H1 (cell line): Measurements from ENCODE around the gene CCDC7. TPM values are rescaled to one million over a fixed set of nuclear protein-coding genes. Genes with fewer than 3 reads are reported as not detected.

Source experiments
- GTF2F1 ChIP-seq: IDR thresholded peaks from 2 replicates; pipeline ENCODE4 v1.6.1; 2012; ENCODE audit warnings: low read depth, low read length, improper control_type of control experiment, borderline replicate concordance
- HDAC6 ChIP-seq: IDR thresholded peaks from one replicate; pipeline ENCODE4 v1.7.1; 2012; ENCODE audit warnings: low read depth, mild to moderate bottlenecking, inconsistent platforms, low read length, moderate library complexity
- NRF1 ChIP-seq: IDR thresholded peaks from 2 replicates; pipeline ENCODE4 v1.6.1; 2011; ENCODE audit warnings: mild to moderate bottlenecking, low read depth, low read length, improper control_type of control experiment
- POLR2A ChIP-seq, 2 experiments: IDR thresholded peaks; 1 replicate in 1 of 2; 2 replicates in 1 of 2; pipeline ENCODE4 v1.6.1; 2011; ENCODE audit warnings: low read depth in 2 of 2, low read length in 2 of 2, mild to moderate bottlenecking in 2 of 2; ENCODE audit errors: control extremely low read depth in 1 of 2
- RNF2 ChIP-seq: fragments of 200-900, 300-1000 bp; sonication (generic); IDR thresholded peaks from 2 replicates; pipeline ENCODE4 v1.7.1; 2016; ENCODE audit warnings: borderline replicate concordance, low read depth, mild to moderate bottlenecking, antibody characterized with exemption, low read length; ENCODE audit not compliant: poor library complexity, severe bottlenecking; ENCODE audit errors: missing control alignments
- TCF12 ChIP-seq: IDR thresholded peaks from 2 replicates; pipeline ENCODE4 v1.6.1; 2011; ENCODE audit warnings: low read depth, mild to moderate bottlenecking, low read length
- TEAD4 ChIP-seq: IDR thresholded peaks from 2 replicates; pipeline ENCODE4 v1.6.1; 2012; ENCODE audit warnings: low read depth, low read length, inconsistent platforms, mixed read lengths
- polyA plus RNA-seq, 7 experiments: library from polyadenylated mRNA; depleted of rRNA in 3 of 7; stranded (reverse) in 5 of 7; unstranded in 2 of 7; fragments of >200 nt in 5 of 7; fragments of 200-250 nt in 2 of 7; gene quantifications; 1 replicate in 5 of 7; 2 replicates in 1 of 7; 4 replicates in 1 of 7; pipeline versions ENCODE4 v1.2.1 to v1.2.3, GENCODE V29; 2011 to 2013; ENCODE audit warnings: missing spikeins in 2 of 7, mixed read lengths in 2 of 7
- total RNA-seq: library from RNA; stranded (reverse); fragmentation: NEBNext Ultra II Directional; extraction: Animal tissue kit (Norgen Biotek cat#: 25700); gene quantifications from 2 replicates; pipeline ENCODE4 v1.2.1, GENCODE V29; 2021
- TF ChIP-seq, protein P1 (sequence below): IDR thresholded peaks from 2 replicates; pipeline ENCODE4 v1.6.1; 2012; ENCODE audit warnings: inconsistent platforms

CCDC7 gene
- total and polyA plus RNA-seq, 2 of the 8 experiments (the other 6 are each of a cell fraction or from before 2014, with no cell fraction given): 0.18 to 0.74 TPM

DNA sequence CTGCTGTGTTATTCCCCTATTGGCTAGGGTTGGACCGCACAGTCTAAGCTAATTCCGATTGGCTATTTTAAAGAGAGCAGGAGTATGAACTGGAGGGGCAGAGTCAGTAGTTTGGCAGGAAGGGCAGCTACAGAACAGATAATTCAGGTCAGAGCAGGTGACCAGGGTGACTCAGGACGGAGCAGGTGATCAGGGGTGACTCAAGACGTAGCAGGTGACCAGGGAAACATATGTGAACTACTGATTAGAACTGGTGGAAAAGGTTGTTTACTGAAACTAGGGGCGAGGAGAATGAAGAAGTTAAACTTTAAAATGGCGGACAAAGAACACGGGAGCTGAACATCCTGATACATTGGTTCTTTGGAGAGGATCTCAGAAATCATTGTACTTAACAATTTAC is 102.3 kb downstream of the CCDC7 start (continued):
- TF ChIP-seq, protein P1, sequence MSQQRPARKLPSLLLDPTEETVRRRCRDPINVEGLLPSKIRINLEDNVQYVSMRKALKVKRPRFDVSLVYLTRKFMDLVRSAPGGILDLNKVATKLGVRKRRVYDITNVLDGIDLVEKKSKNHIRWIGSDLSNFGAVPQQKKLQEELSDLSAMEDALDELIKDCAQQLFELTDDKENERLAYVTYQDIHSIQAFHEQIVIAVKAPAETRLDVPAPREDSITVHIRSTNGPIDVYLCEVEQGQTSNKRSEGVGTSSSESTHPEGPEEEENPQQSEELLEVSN: no peak
- TF ChIP-seq RNF2 (no peak), TEAD4 (no peak), TCF12 (no peak), HDAC6 (no peak), NRF1 (no peak), POLR2A (IDR thresholded peaks at IDR 0.05; ENCODE audit: control extremely low read depth in 1 of 2, low read depth in 2 of 2, low read length in 2 of 2) (no peak), GTF2F1 (no peak)
